Sigmoid colon (tissue), 7 donors: ENCODE measurements around the gene FBH1. TPM values are rescaled to one million over a fixed set of nuclear protein-coding genes. Genes with fewer than 3 reads are reported as not detected.

Experiments
- DNase-seq: peaks from one replicate; pipeline ENCODE4 v3.0.0-alpha.2; 2019
- H3K27ac ChIP-seq, 4 donors: fragments of 200-600 bp; sonication (generic); one replicate each; pipeline ENCODE4 v1.5.1; 2016 to 2019; ENCODE audit warnings: mild to moderate bottlenecking in 1 of 4
- H3K27me3 ChIP-seq, 3 donors: fragments of 200-600 bp; sonication (generic); one replicate each; pipeline ENCODE4 v1.5.1; 2019; ENCODE audit warnings: mild to moderate bottlenecking in 1 of 3
- H3K36me3 ChIP-seq, 4 donors: fragments of 200-600 bp; sonication (generic); one replicate each; pipeline ENCODE4 v1.5.1; 2016 to 2019
- H3K4me1 ChIP-seq, 4 donors: fragments of 200-600 bp; sonication (generic); one replicate each; pipeline ENCODE4 v1.5.1; 2017 to 2019
- H3K4me3 ChIP-seq, 4 donors: fragments of 200-600 bp; sonication (generic); one replicate each; pipeline ENCODE4 v1.5.1; 2017 to 2019; ENCODE audit warnings: mild to moderate bottlenecking in 2 of 4, moderate library complexity in 1 of 4
- H3K9me3 ChIP-seq, 4 donors: fragments of 200-600 bp in 3 of 4; sonication (generic) in 3 of 4; one replicate each; pipeline versions ENCODE4 v1.5.1 to v1.6.1; 2013 to 2019
- CTCF ChIP-seq, 4 experiments: fragments of 450-650 bp in 3 of 4; fragments of 200-600 bp in 1 of 4; IDR thresholded peaks; one replicate each; pipeline ENCODE4 v1.5.1; 2016 to 2019; ENCODE audit warnings: antibody characterized with exemption in 4 of 4, mild to moderate bottlenecking in 3 of 4, moderate library complexity in 2 of 4
- EP300 ChIP-seq, 4 donors: sonication (generic); formaldehyde crosslinking; IDR thresholded peaks; one replicate each; pipeline ENCODE4 v1.6.1; 2017; ENCODE audit warnings: antibody characterized with exemption in 4 of 4
- POLR2A ChIP-seq, 2 donors: fragments of 450-650 bp; IDR thresholded peaks; one replicate each; pipeline ENCODE4 v1.6.1; 2016; ENCODE audit warnings: antibody characterized with exemption in 2 of 2, mild to moderate bottlenecking in 2 of 2, moderate library complexity in 2 of 2
- POLR2AphosphoS5 ChIP-seq, 4 donors: sonication (generic); formaldehyde crosslinking; IDR thresholded peaks; one replicate each; pipeline ENCODE4 v1.6.1; 2017; ENCODE audit warnings: antibody characterized with exemption in 4 of 4
- WGBS, 2 donors: extraction: QIAGEN DNeasy Blood & Tissue Kit; methylation state at CpG; one replicate each; pipeline ENCODE4 v1.1.7; 2013; 5-methylcytosine and 5-hydroxymethylcytosine counted together
- intact Hi-C: fragments of 100-400 bp; cut with DNase I; formaldehyde crosslinking; loops from one replicate; pipeline ENCODE4 v1.15.1; 2023
- polyA plus RNA-seq, 3 donors: library from polyadenylated mRNA; stranded (reverse); fragments of 200-250 nt; gene quantifications; one replicate each; pipeline ENCODE4 v1.2.3, GENCODE V29; 2013
- total RNA-seq, 4 donors: library from RNA; depleted of rRNA; stranded (reverse); fragments of >200 nt; gene quantifications; one replicate each; pipeline ENCODE4 v1.1.0, GENCODE V29; 2016
- donor health status: healthy with polysubstance abuse.
- donor health status: Bipolar disorder and iron deficiency.
- donor health status: healthy.

Gene FBH1
- total and polyA plus RNA-seq, 7 donors, result 31.2 to 85.9 (median 68.7) TPM

DNA sequence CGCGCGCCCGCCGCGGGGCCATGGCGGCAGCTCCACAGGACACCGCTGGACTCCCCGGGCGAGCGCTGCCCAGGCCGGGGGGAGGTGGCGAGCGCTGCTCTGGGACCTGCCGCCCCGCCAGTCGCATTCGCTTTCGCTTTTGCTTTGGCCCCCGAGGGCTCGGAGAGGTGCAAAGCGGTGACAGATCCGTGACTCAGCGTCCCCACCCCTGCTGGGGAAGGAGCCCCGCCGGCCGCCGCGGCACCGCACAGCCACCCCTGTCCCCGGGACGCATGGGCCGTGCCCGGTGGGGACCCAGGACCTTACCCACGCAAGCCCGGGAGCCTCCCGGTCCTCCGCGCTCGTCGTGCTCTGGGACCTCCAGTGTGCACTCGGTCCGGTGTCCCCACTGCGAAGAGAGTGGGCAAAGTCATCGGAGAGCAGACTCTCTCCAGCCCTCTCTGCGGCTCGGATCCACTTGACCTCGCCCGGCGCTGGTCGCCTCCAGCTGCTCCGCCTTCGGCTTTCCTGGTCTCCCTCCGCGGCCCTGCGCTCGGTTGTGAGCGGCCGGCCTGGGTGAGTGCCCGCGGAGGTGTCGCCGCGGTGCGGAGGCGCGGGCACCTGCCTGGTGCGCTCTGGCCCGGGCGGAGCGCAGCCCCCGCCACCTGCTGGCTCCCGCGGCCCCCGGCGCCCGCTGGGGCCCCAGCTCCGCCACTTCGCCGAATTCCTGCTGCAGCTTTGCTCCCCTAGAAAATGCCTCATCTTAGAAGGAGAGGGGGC is 87.6 kb downstream of the FBH1 start, which contains the start of gene IL15RA:
Gene IL15RA (minus strand): TSS at position 73 of the 759 bp plus-strand sequence. CDS start 51 bp downstream, at position 22.
- H3K4me1 ChIP-seq, result peaks cover 0 to 20% (median 4%) of the 10 kb centered on the region in 4 donors
- TF ChIP-seq CTCF (IDR thresholded peaks at IDR 0.05), result no peak
- TF ChIP-seq POLR2AphosphoS5 (IDR thresholded peaks at IDR 0.05), result peak in 3 of 4 donors; percentile 54 to 64 (median 62)
- no peak for TF ChIP-seq POLR2A (IDR thresholded peaks at IDR 0.05)
- peak; percentile 85 for DNase-seq
- H3K9me3 ChIP-seq, result no peaks in the 10 kb centered on the region
- H3K4me3 ChIP-seq, result peak within 1 kb of the TSS; percentile 67 to 91 (median 82)
- intact Hi-C loops, result no loop called here
- 0% methylated on average over 80 of the region's 80 CpGs for WGBS, 2 donors
- H3K27ac ChIP-seq, result peak within 1 kb of the TSS; percentile 81 to 90 (median 86)
- peaks cover 0 to 2% (median 0%) of the 10 kb centered on the region in 3 donors for H3K27me3 ChIP-seq
- no peaks in the 10 kb centered on the region for H3K36me3 ChIP-seq

- Histone ChIP-seq H3K4me1 (peaks cover 0 to 20% (median 4%) of the 10 kb centered on the region in 4 donors), H3K27me3 (peaks cover 0 to 2% (median 0%) of the 10 kb centered on the region in 3 donors), H3K36me3 (no peaks in the 10 kb centered on the region), H3K4me3 (peak overlapping the region; percentile 67 to 91 (median 82)), H3K27ac (peak overlapping the region; percentile 81 to 90 (median 86)), H3K9me3 (no peaks in the 10 kb centered on the region)
- no peak for TF ChIP-seq EP300 (IDR thresholded peaks at IDR 0.05)
- TF ChIP-seq POLR2A (IDR thresholded peaks at IDR 0.05), result no peak
- TF ChIP-seq POLR2AphosphoS5 (IDR thresholded peaks at IDR 0.05), result no peak
- no peak for TF ChIP-seq CTCF (IDR thresholded peaks at IDR 0.05)
- intact Hi-C loops, result no loop called here
- 5 to 15% methylated on average over 6 of the region's 6 CpGs for WGBS, 2 donors
- no peak for DNase-seq
Measured at GRCh38 chr10:5978230-5978489, 88.1 kb downstream of the FBH1 start.

DNA sequence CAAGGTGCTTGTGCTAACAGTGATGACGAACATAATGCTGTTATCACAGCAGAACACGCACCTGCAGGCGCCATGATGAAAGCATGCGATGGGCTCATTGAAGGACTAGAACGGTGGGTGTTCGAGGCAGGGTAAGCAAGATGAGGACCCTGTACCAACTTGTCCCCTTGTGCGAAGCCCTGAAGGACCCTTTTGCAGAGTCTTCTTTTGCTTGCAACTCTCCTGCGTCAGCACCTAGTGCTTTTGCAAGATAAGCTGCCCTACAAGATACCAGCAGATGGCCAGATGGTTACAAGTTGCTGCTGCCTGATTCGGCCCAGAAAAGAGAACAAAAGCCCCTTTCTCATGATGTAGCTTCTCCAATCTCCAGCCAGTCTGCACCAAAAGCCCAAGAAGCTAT is 91.5 kb downstream of the FBH1 start:
- Histone ChIP-seq H3K27me3 (peaks cover 0 to 2% (median 0%) of the 10 kb centered on the region in 3 donors), H3K36me3 (no peaks in the 10 kb centered on the region), H3K27ac (no peak overlapping the region), H3K9me3 (no peaks in the 10 kb centered on the region), H3K4me1 (peaks cover 0 to 12% (median 2%) of the 10 kb centered on the region in 4 donors), H3K4me3 (no peak overlapping the region)
- DNase-seq, result no peak
- TF ChIP-seq CTCF (IDR thresholded peaks at IDR 0.05) (no peak), POLR2AphosphoS5 (IDR thresholded peaks at IDR 0.05) (no peak), EP300 (IDR thresholded peaks at IDR 0.05) (no peak), POLR2A (IDR thresholded peaks at IDR 0.05) (no peak)
- intact Hi-C loops, result no loop called here
- 91 to 93% methylated on average over 9 of the region's 9 CpGs for WGBS, 2 donors

GRCh38 chr10:5983774-5984173 is 93.7 kb downstream of the FBH1 start:
- no peaks in the 10 kb centered on the region for H3K27me3 ChIP-seq
- intact Hi-C loops, result no loop called here
- 78 to 85% methylated on average over 9 of the region's 9 CpGs for WGBS, 2 donors
- no peaks in the 10 kb centered on the region for H3K9me3 ChIP-seq
- TF ChIP-seq POLR2AphosphoS5 (IDR thresholded peaks at IDR 0.05) (peak in 3 of 4 donors; percentile 18 to 46 (median 42)), CTCF (IDR thresholded peaks at IDR 0.05) (no peak), EP300 (IDR thresholded peaks at IDR 0.05) (no peak), POLR2A (IDR thresholded peaks at IDR 0.05) (no peak)
- H3K36me3 ChIP-seq, result no peaks in the 10 kb centered on the region
- peak overlapping the region; percentile 13 to 49 (median 42) for H3K27ac ChIP-seq
- peak; percentile 78 for DNase-seq
- H3K4me3 ChIP-seq, result no peak overlapping the region
- no peaks in the 10 kb centered on the region for H3K4me1 ChIP-seq
